Psoas muscle (tissue), 8 donors: ENCODE measurements around the gene IRF1. TPM values are rescaled to one million over a fixed set of nuclear protein-coding genes. Genes with fewer than 3 reads are reported as not detected.

ENCODE experiments used
- ATAC-seq, 4 donors: fragments of 200-7000 bp; cut with Tn5 transposase; one replicate each; pipeline ENCODE4 v1.9.1; 2020; ENCODE audit warnings: moderate library complexity in 3 of 4, mild to moderate bottlenecking in 2 of 4
- DNase-seq, 2 donors: peaks; one replicate each; pipeline ENCODE4 v3.0.0-alpha.2; 2020
- H3K27ac ChIP-seq: fragments of 200-600 bp; one replicate; pipeline ENCODE4 v1.8.0; 2022
- H3K27me3 ChIP-seq, 3 donors: fragments of 200-600 bp in 1 of 3; one replicate each; pipeline versions ENCODE4 v1.6.1 to v1.8.0; 2013 to 2022; ENCODE audit warnings: low read length in 2 of 3, mild to moderate bottlenecking in 2 of 3, moderate library complexity in 1 of 3; ENCODE audit not compliant: insufficient read depth in 3 of 3
- H3K36me3 ChIP-seq, 2 donors: fragments of 200-600 bp in 1 of 2; one replicate each; pipeline versions ENCODE4 v1.6.1 to v1.8.0; 2013 to 2022; ENCODE audit warnings: low read depth in 1 of 2, mild to moderate bottlenecking in 1 of 2, moderate library complexity in 1 of 2; ENCODE audit not compliant: insufficient read depth in 1 of 2
- H3K4me1 ChIP-seq: fragments of 200-600 bp; one replicate; pipeline ENCODE4 v1.8.0; 2022
- H3K4me3 ChIP-seq: fragments of 200-600 bp; one replicate; pipeline ENCODE4 v1.8.0; 2022; ENCODE audit warnings: mild to moderate bottlenecking
- H3K9me3 ChIP-seq: fragments of 200-600 bp; one replicate; pipeline ENCODE4 v1.8.0; 2022
- CTCF ChIP-seq: fragments of 200-600 bp; IDR thresholded peaks from one replicate; pipeline ENCODE4 v1.8.0; 2022; ENCODE audit warnings: antibody characterized with exemption
- WGBS, 3 donors: extraction: QIAGEN DNeasy Blood & Tissue Kit; methylation state at CpG; one replicate each; pipeline versions ENCODE4 v1.1.6 to v1.1.7; 2013; 5-methylcytosine and 5-hydroxymethylcytosine counted together
- intact Hi-C, 2 donors: fragments of 100-400 bp; cut with DNase I; formaldehyde crosslinking; loops; one replicate each; pipeline versions ENCODE4 v1.11.0 to v1.14.2; 2022
- polyA plus RNA-seq, 3 donors: library from polyadenylated mRNA; stranded (reverse); fragments of 200-250 nt; gene quantifications; one replicate each; pipeline ENCODE4 v1.2.3, GENCODE V29; 2013
- total RNA-seq, 4 donors: library from RNA; stranded (reverse); fragmentation: NEBNext Ultra II Directional in 2 of 4; extraction: Animal tissue kit (Norgen Biotek cat#: 25700) in 2 of 4; gene quantifications; one replicate each; pipeline versions ENCODE4 v1.2.1 to v1.2.4, GENCODE V29; 2021 to 2023
- donor health status: healthy with polysubstance abuse.
- donor health status: DM: no; HTN: no; CAD: no; lungs with moderate emphysema.
- donor health status: Bipolar disorder and iron deficiency.
- donor health status: healthy.
- donor health status: DM: yes; HTN: yes; CAD: no.
- donor health status: DM: no; HTN: no; CAD: no.
- donor health status: DM: no; HTN: no; CAD: no.
- donor health status: DM: yes; HTN: yes; CAD: no.

Gene IRF1
- total and polyA plus RNA-seq, 7 donors: 4.7 to 18.8 (median 11.8) TPM

DNA sequence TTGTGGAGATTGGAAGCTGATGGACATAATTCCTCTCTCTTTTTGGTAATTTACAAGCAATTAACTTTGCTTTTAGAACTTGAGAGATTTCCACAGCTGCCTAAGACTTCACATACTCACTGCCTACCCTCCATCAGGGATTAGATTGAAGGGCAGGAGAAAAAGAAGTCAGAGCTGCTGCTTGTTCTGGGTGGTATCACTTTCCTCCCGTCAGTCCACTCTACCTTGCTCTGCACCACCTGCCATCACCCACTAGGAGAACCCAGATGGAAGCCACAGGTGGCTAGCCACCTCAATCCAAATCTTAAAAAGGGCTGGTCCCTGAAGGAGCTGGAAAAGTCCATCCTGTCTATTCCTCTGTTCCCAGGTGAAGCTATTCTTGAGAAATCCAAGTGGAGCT, 10.5 kb downstream of the IRF1 start:
- Histone ChIP-seq H3K4me3 (no peak overlapping the region), H3K27me3 (no peaks in the 10 kb centered on the region), H3K9me3 (no peaks in the 10 kb centered on the region), H3K36me3 (peaks cover 0 to 23% of the 10 kb centered on the region in 2 donors), H3K4me1 (peaks cover 5% of the 10 kb centered on the region), H3K27ac (no peak overlapping the region)
- no peak for TF ChIP-seq CTCF
- WGBS, 3 donors: 96 to 100% (median 100%) methylated on average over 1 of the region's 1 CpG
- DNase-seq: no peak
- no peak for ATAC-seq
- intact Hi-C loops: no loop called here

DNA sequence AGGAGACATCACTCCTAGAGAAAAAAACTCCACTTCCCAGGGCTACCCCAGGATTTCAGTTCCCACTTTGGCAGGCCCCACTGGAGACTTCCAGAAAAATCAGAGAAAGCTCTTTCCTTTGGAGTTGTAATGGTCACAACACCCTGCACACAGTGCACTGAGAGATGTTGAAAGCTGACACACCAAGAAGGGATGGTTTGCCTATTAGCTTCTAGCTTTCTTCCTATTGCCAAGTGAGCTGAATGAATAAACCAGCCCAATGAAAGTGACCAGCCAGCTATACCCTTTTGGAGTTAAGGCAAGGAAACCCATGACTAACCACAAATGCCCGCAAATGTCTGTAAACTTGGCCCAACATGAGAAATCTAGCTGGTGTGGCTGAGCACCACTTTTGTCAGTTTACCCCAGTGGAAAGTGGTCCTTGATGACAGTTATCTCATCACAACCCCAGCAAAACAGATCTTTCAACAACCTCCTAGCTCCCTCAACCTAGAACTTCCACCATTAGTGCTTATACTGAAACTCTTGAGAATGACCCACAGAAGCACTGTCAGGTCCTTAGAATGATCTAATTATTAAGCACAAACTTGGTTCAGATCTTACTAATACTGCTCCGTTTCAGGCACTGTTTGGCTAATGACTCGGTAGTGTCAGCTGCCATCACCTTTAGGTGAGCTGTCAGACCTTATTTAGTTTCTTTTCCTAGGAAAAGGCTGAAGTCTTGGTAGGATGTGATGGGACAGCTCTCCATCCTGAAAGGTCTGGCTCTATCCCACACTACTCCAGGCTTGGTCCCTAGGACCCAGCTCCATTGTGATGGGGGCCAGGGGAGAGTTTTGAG, 11.2 kb downstream of the IRF1 start:
- DNase-seq (no peak), ATAC-seq (no peak)
- Histone ChIP-seq H3K36me3 (peaks cover 0 to 16% of the 10 kb centered on the region in 2 donors), H3K4me3 (no peak overlapping the region), H3K9me3 (no peaks in the 10 kb centered on the region), H3K4me1 (peaks cover 5% of the 10 kb centered on the region), H3K27ac (no peak overlapping the region), H3K27me3 (no peaks in the 10 kb centered on the region)
- TF ChIP-seq CTCF: no peak
- 87 to 96% (median 91%) methylated on average over 3 of the region's 3 CpGs for WGBS, 3 donors
- intact Hi-C loops: no loop called here

DNA sequence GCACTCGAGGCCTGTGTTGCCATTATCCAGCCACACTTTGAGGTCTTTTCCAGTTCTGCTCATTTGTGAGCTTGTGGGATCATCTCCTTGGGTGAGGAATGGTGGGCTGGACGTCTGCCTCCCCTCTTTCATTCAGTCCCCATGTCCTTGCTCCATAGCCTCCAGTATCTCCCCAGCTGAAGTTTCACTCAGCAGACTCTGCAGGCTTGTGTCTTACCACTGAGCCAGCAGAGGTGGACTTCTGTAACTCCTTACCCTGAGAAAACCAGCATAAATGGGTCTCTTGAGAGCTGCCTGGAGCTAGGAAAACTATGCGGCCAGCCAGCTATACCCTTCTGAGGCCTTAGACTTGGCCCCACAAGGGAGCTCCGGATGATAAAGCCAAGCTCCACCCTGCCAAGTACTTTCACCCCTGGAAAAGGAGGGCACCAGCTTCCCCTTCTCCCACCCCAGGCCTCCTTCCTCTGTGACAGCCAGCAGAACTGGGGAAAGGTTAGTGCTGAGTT, 12.2 kb downstream of the IRF1 start:
- Histone ChIP-seq H3K27me3 (no peaks in the 10 kb centered on the region), H3K4me1 (peaks cover 5% of the 10 kb centered on the region), H3K4me3 (no peak overlapping the region), H3K36me3 (peaks cover 0 to 7% of the 10 kb centered on the region in 2 donors), H3K27ac (no peak overlapping the region), H3K9me3 (no peaks in the 10 kb centered on the region)
- ATAC-seq (no peak), DNase-seq (no peak)
- TF ChIP-seq CTCF: no peak
- intact Hi-C loops: no loop called here
- 62 to 74% (median 67%) methylated on average over 4 of the region's 4 CpGs for WGBS, 3 donors

DNA sequence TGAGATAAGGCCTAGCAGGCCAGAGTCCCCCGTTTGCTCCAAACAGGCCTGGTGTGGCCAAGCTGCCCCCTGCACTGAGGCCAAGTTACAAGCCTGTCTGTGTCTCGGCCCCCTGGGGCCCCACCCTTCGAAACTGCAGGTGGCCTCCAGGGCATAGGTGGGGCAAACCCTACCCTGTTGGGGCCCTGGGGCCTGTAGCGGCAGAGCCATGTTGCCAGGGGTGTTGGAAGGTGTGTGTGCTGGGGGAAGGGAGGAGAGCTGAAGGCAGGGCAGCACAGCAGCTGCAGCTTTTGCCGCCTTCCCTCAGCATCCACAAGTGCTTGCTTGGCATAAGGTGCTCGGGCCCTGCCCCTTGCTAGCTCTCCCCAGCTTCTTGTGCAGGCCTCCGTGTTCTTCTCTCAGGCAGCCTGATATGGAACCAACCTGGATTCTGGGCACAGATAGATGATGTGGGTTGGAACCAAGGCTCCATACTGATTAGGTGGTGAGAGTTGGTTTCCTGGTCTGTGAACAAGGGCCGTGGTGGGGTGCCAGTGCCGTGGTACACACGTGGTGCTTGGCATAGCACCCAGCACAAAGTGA, 12.7 kb downstream of the IRF1 start:
- H3K27me3 ChIP-seq: no peaks in the 10 kb centered on the region
- H3K9me3 ChIP-seq: no peaks in the 10 kb centered on the region
- no peak overlapping the region for H3K27ac ChIP-seq
- TF ChIP-seq CTCF: no peak
- DNase-seq (no peak), ATAC-seq (no peak)
- 87 to 90% (median 88%) methylated on average over 10 of the region's 10 CpGs for WGBS, 3 donors
- no peak overlapping the region for H3K4me3 ChIP-seq
- intact Hi-C loops: no loop called here
- H3K4me1 ChIP-seq: peaks cover 5% of the 10 kb centered on the region
- peaks cover 0 to 1% of the 10 kb centered on the region in 2 donors for H3K36me3 ChIP-seq
